Neural crest cell (in vitro differentiated cells): ENCODE results near the gene ZNF597. TPM values are rescaled to one million over a fixed set of nuclear protein-coding genes. Genes with fewer than 3 reads are reported as not detected.

Experiments
- DNase-seq: peaks from one replicate; pipeline ENCODE4 v3.0.0; 2021; ENCODE audit warnings: low read depth, mixed read lengths, low spot score
- H3K27ac Mint-ChIP-seq: one replicate; pipeline ENCODE4 v1.8.0; 2021; ENCODE audit warnings: mild to moderate bottlenecking, mixed read lengths; ENCODE audit not compliant: unreplicated experiment
- H3K27me3 Mint-ChIP-seq: 2 replicates; pipeline ENCODE4 v1.8.0; 2021; ENCODE audit warnings: low read depth, mild to moderate bottlenecking, mixed read lengths
- H3K36me3 Mint-ChIP-seq: 2 replicates; pipeline ENCODE4 v1.8.0; 2021; ENCODE audit warnings: low read depth, mild to moderate bottlenecking, mixed read lengths
- H3K4me1 Mint-ChIP-seq: 2 replicates; pipeline ENCODE4 v1.8.0; 2021; ENCODE audit warnings: mixed read lengths
- H3K4me3 Mint-ChIP-seq: one replicate; pipeline ENCODE4 v1.8.0; 2021; ENCODE audit warnings: mild to moderate bottlenecking, mixed read lengths
- H3K9me3 Mint-ChIP-seq: 2 replicates; pipeline ENCODE4 v1.8.0; 2021; ENCODE audit warnings: mixed read lengths
- CTCF ChIP-seq: fragments of 200-600 bp; sonication (generic); conservative IDR thresholded peaks from 2 replicates; pipeline ENCODE4 v1.5.0; 2021; ENCODE audit warnings: antibody characterized with exemption, mild to moderate bottlenecking
- total RNA-seq: library from RNA; stranded (reverse); gene quantifications from 2 replicates; pipeline ENCODE4 v1.2.1, GENCODE V29; 2021

Gene ZNF597
- total RNA-seq, 1 donor from 2014 or later, result 2.0 TPM

GRCh38 chr16:3481696-3482658 is 38.7 kb upstream of the ZNF597 start:
- no peak for TF ChIP-seq CTCF
- DNase-seq, result no peak
- no peaks in the 10 kb centered on the region for H3K9me3 Mint-ChIP-seq
- peak overlapping the region; percentile 87 for H3K27ac Mint-ChIP-seq
- H3K4me3 Mint-ChIP-seq, result no peak overlapping the region
- peaks cover 7% of the 10 kb centered on the region for H3K4me1 Mint-ChIP-seq
- H3K27me3 Mint-ChIP-seq, result no peaks in the 10 kb centered on the region
- peaks cover 5% of the 10 kb centered on the region for H3K36me3 Mint-ChIP-seq

DNA sequence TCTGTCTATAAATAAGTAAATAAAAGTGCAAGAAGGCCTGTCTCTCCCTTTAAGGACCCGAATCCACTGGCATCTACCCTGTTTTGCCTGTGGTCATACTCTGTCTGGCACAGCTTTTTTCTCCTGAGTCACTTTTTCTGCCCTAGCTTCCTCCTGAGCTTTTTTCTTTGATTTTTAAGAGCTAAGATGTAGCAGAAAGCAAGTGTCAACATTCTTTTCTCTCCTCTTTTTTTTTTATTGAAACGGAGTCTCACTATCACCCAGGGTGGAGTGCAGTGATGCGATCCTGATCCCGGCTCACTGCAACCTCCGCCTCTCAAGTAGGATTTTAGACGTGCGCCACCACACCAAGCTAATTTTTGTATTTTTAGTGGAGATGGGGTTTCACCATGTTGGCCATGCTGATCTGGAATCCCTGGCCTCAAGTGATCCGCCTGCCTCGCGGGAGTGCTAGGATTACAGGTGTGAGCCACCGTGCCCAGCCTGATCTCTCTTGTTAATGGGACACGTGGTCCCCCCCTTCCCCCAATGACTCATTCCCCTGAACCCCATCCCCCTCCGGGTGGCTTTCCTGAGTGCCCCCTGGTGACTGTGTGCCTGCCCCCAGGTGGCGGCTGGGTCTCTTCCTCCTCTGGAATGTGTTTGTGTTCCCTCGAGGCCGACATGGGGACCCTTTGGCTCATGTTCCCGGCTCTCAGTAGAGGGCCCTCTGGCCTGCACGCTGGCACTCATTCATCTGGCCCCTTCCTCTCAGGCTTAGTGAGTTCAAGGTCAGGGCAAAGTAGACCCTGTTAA is 37.8 kb upstream of the ZNF597 start:
- peaks cover 5% of the 10 kb centered on the region for H3K36me3 Mint-ChIP-seq
- DNase-seq, result no peak
- H3K4me1 Mint-ChIP-seq, result peaks cover 7% of the 10 kb centered on the region
- H3K4me3 Mint-ChIP-seq, result no peak overlapping the region
- H3K27ac Mint-ChIP-seq, result no peak overlapping the region
- H3K9me3 Mint-ChIP-seq, result no peaks in the 10 kb centered on the region
- no peaks in the 10 kb centered on the region for H3K27me3 Mint-ChIP-seq
- no peak for TF ChIP-seq CTCF

- Mint-ChIP-seq H3K27ac (no peak overlapping the region), H3K27me3 (no peaks in the 10 kb centered on the region), H3K36me3 (peaks cover 5% of the 10 kb centered on the region), H3K9me3 (no peaks in the 10 kb centered on the region), H3K4me1 (peaks cover 7% of the 10 kb centered on the region), H3K4me3 (no peak overlapping the region)
- no peak for TF ChIP-seq CTCF
- DNase-seq, result no peak
Measured at GRCh38 chr16:3479654-3480216, 36.4 kb upstream of the ZNF597 start.

GRCh38 chr16:3478242-3478925 is 35.1 kb upstream of the ZNF597 start:
- peak overlapping the region; percentile 78 for H3K27ac Mint-ChIP-seq

More at GRCh38 chr16:3478242-3478925, 35.1 kb upstream of the ZNF597 start:
- peaks cover 5% of the 10 kb centered on the region for H3K36me3 Mint-ChIP-seq
- no peaks in the 10 kb centered on the region for H3K9me3 Mint-ChIP-seq
- TF ChIP-seq CTCF, result no peak
- no peaks in the 10 kb centered on the region for H3K27me3 Mint-ChIP-seq
- H3K4me3 Mint-ChIP-seq, result no peak overlapping the region
- DNase-seq, result no peak
- peaks cover 7% of the 10 kb centered on the region for H3K4me1 Mint-ChIP-seq
